Skeletal muscle tissue (tissue), 4 donors: ENCODE results near the gene MAGI2. TPM values are rescaled to one million over a fixed set of nuclear protein-coding genes. Genes with fewer than 3 reads are reported as not detected.

Experiments
- H3K27ac ChIP-seq: one replicate; pipeline ENCODE4 v1.7.0; 2013; ENCODE audit warnings: mild to moderate bottlenecking, low read depth, low read length, inconsistent platforms
- H3K27me3 ChIP-seq, 3 donors: one replicate each; pipeline ENCODE4 v1.7.0; 2013; ENCODE audit warnings: low read length in 3 of 3; ENCODE audit not compliant: control insufficient read depth in 3 of 3, insufficient read depth in 3 of 3
- H3K36me3 ChIP-seq, 3 donors: one replicate each; pipeline ENCODE4 v1.7.0; 2013; ENCODE audit warnings: low read length in 3 of 3; ENCODE audit not compliant: control insufficient read depth in 3 of 3, insufficient read depth in 3 of 3
- H3K4me1 ChIP-seq, 3 donors: one replicate each; pipeline ENCODE4 v1.7.0; 2013; ENCODE audit warnings: low read length in 3 of 3, mild to moderate bottlenecking in 3 of 3; ENCODE audit not compliant: control insufficient read depth in 3 of 3, insufficient read depth in 3 of 3
- H3K4me3 ChIP-seq, 3 donors: one replicate each; pipeline ENCODE4 v1.7.0; 2013; ENCODE audit warnings: low read length in 3 of 3
- H3K9ac ChIP-seq, 3 donors: one replicate each; pipeline ENCODE4 v1.7.0; 2013; ENCODE audit warnings: low read length in 3 of 3, mild to moderate bottlenecking in 3 of 3, moderate library complexity in 2 of 3, low read depth in 1 of 3
- H3K9me3 ChIP-seq, 3 donors: one replicate each; pipeline ENCODE4 v1.7.0; 2013; ENCODE audit warnings: low read length in 3 of 3; ENCODE audit not compliant: control insufficient read depth in 3 of 3
- total RNA-seq: library from RNA; depleted of rRNA; stranded (reverse); fragments of >200 nt; gene quantifications from one replicate; pipeline ENCODE4 v1.2.3, GENCODE V29; 2014
- donor health status: Osteomylitis.

The MAGI2 gene
- total RNA-seq, 1 donor from 2014 or later, result 4.2 TPM

- Histone ChIP-seq H3K9ac (no peak overlapping the region), H3K27me3 (no peaks in the 10 kb centered on the region), H3K4me1 (peaks cover 0 to 6% (median 4%) of the 10 kb centered on the region in 3 donors), H3K36me3 (no peaks in the 10 kb centered on the region), H3K9me3 (no peaks in the 10 kb centered on the region), H3K4me3 (no peak overlapping the region), H3K27ac (no peak overlapping the region)
These were observed 600.5 kb downstream of the MAGI2 start for GRCh38 chr7:78852951-78853350.

- Histone ChIP-seq H3K36me3 (no peaks in the 10 kb centered on the region), H3K27ac (no peak overlapping the region), H3K9ac (peak overlapping the region in 1 of 3 donors; percentile 9), H3K4me1 (peaks cover 0 to 6% (median 4%) of the 10 kb centered on the region in 3 donors), H3K9me3 (no peaks in the 10 kb centered on the region), H3K4me3 (no peak overlapping the region), H3K27me3 (no peaks in the 10 kb centered on the region)
These were observed 603.2 kb downstream of the MAGI2 start for GRCh38 chr7:78850093-78850740.

GRCh38 chr7:78845155-78845554 lies 608.3 kb downstream of the MAGI2 start:
- no peak overlapping the region for H3K27ac ChIP-seq
- no peaks in the 10 kb centered on the region for H3K9me3 ChIP-seq
- H3K4me1 ChIP-seq, result peaks cover 0 to 2% (median 0%) of the 10 kb centered on the region in 3 donors
- no peak overlapping the region for H3K4me3 ChIP-seq
- no peak overlapping the region for H3K9ac ChIP-seq
- no peaks in the 10 kb centered on the region for H3K27me3 ChIP-seq
- H3K36me3 ChIP-seq, result no peaks in the 10 kb centered on the region

- Histone ChIP-seq H3K4me1 (no peaks in the 10 kb centered on the region), H3K9ac (no peak overlapping the region), H3K27ac (no peak overlapping the region), H3K27me3 (no peaks in the 10 kb centered on the region), H3K36me3 (no peaks in the 10 kb centered on the region), H3K4me3 (no peak overlapping the region), H3K9me3 (no peaks in the 10 kb centered on the region)
These were observed 611.4 kb downstream of the MAGI2 start for GRCh38 chr7:78842068-78842467.

GRCh38 chr7:78835897-78836296 lies 617.6 kb downstream of the MAGI2 start:
- H3K4me1 ChIP-seq, result no peaks in the 10 kb centered on the region
- no peak overlapping the region for H3K9ac ChIP-seq
- H3K27me3 ChIP-seq, result no peaks in the 10 kb centered on the region
- H3K9me3 ChIP-seq, result no peaks in the 10 kb centered on the region
- H3K27ac ChIP-seq, result no peak overlapping the region
- H3K36me3 ChIP-seq, result no peaks in the 10 kb centered on the region
- no peak overlapping the region for H3K4me3 ChIP-seq

GRCh38 chr7:78828317-78828716 lies 625.1 kb downstream of the MAGI2 start:
- no peaks in the 10 kb centered on the region for H3K9me3 ChIP-seq
- no peak overlapping the region for H3K9ac ChIP-seq
- H3K4me3 ChIP-seq, result no peak overlapping the region
- H3K4me1 ChIP-seq, result no peaks in the 10 kb centered on the region
- H3K36me3 ChIP-seq, result no peaks in the 10 kb centered on the region
- no peaks in the 10 kb centered on the region for H3K27me3 ChIP-seq
- no peak overlapping the region for H3K27ac ChIP-seq

- Histone ChIP-seq H3K9ac (no peak overlapping the region), H3K36me3 (no peaks in the 10 kb centered on the region), H3K27ac (no peak overlapping the region), H3K4me3 (no peak overlapping the region), H3K27me3 (no peaks in the 10 kb centered on the region), H3K9me3 (peaks cover 0 to 7% (median 0%) of the 10 kb centered on the region in 3 donors), H3K4me1 (no peaks in the 10 kb centered on the region)
These were observed 649.9 kb downstream of the MAGI2 start for GRCh38 chr7:78803501-78804127.

- Histone ChIP-seq H3K36me3 (no peaks in the 10 kb centered on the region), H3K27ac (no peak overlapping the region), H3K4me1 (no peaks in the 10 kb centered on the region)
These were observed 659.4 kb downstream of the MAGI2 start for GRCh38 chr7:78794101-78794500.

GRCh38 chr7:78792624-78793023 lies 660.8 kb downstream of the MAGI2 start:
- no peaks in the 10 kb centered on the region for H3K4me1 ChIP-seq
- no peaks in the 10 kb centered on the region for H3K36me3 ChIP-seq
- H3K9me3 ChIP-seq, result peaks cover 0 to 3% (median 0%) of the 10 kb centered on the region in 3 donors
- H3K27me3 ChIP-seq, result no peaks in the 10 kb centered on the region
- H3K9ac ChIP-seq, result no peak overlapping the region
- no peak overlapping the region for H3K27ac ChIP-seq
- no peak overlapping the region for H3K4me3 ChIP-seq

More at GRCh38 chr7:78794101-78794500, 659.4 kb downstream of the MAGI2 start:
- Histone ChIP-seq H3K4me3 (no peak overlapping the region), H3K9ac (no peak overlapping the region), H3K9me3 (peaks cover 0 to 3% (median 0%) of the 10 kb centered on the region in 3 donors), H3K27me3 (no peaks in the 10 kb centered on the region)

GRCh38 chr7:78792006-78792405 lies 661.5 kb downstream of the MAGI2 start:
- Histone ChIP-seq H3K27ac (no peak overlapping the region), H3K36me3 (no peaks in the 10 kb centered on the region), H3K4me1 (no peaks in the 10 kb centered on the region), H3K9me3 (peaks cover 0 to 3% (median 0%) of the 10 kb centered on the region in 3 donors), H3K4me3 (no peak overlapping the region), H3K27me3 (no peaks in the 10 kb centered on the region), H3K9ac (no peak overlapping the region)
